Gastroesophageal sphincter (tissue), 4 donors: ENCODE data around the gene OR2M5. TPM values are rescaled to one million over a fixed set of nuclear protein-coding genes. Genes with fewer than 3 reads are reported as not detected.

Experiments used
- ATAC-seq: fragments of 150-250 bp; one replicate; pipeline ENCODE4 v1.9.1; 2016; ENCODE audit warnings: mild to moderate bottlenecking, moderate library complexity
- H3K27ac ChIP-seq, 4 donors: fragments of 200-600 bp; sonication (generic) in 3 of 4; 1 replicate in 3 of 4; 2 replicates in 1 of 4; pipeline ENCODE4 v1.5.1; 2016 to 2019
- H3K27me3 ChIP-seq: fragments of 200-600 bp; sonication (generic); one replicate; pipeline ENCODE4 v1.5.1; 2019
- H3K36me3 ChIP-seq, 2 donors: fragments of 200-600 bp; sonication (generic); one replicate each; pipeline ENCODE4 v1.5.1; 2019; ENCODE audit warnings: control low read depth in 1 of 2
- H3K4me1 ChIP-seq, 3 donors: fragments of 200-600 bp; sonication (generic); 1 replicate in 2 of 3; 2 replicates in 1 of 3; pipeline ENCODE4 v1.5.1; 2016 to 2019; ENCODE audit warnings: control low read depth in 2 of 3
- H3K4me3 ChIP-seq, 2 donors: fragments of 200-600 bp; sonication (generic); one replicate each; pipeline ENCODE4 v1.5.1; 2019; ENCODE audit warnings: mild to moderate bottlenecking in 1 of 2, moderate library complexity in 1 of 2
- H3K9me3 ChIP-seq, 3 donors: fragments of 200-600 bp; sonication (generic); one replicate each; pipeline ENCODE4 v1.5.1; 2017 to 2019; ENCODE audit warnings: control low read depth in 2 of 3
- EP300 ChIP-seq: sonication (generic); formaldehyde crosslinking; IDR thresholded peaks from one replicate; pipeline ENCODE4 v1.6.1; 2017; ENCODE audit warnings: antibody characterized with exemption, mild to moderate bottlenecking
- POLR2A ChIP-seq, 2 donors: fragments of 450-650 bp; IDR thresholded peaks; one replicate each; pipeline ENCODE4 v1.6.1; 2017; ENCODE audit warnings: antibody characterized with exemption in 2 of 2, mild to moderate bottlenecking in 2 of 2, moderate library complexity in 1 of 2
- POLR2AphosphoS5 ChIP-seq: sonication (generic); formaldehyde crosslinking; IDR thresholded peaks from one replicate; pipeline ENCODE4 v1.6.1; 2017; ENCODE audit warnings: antibody characterized with exemption
- WGBS, 2 donors: methylation state at CpG; one replicate each; pipeline ENCODE4 v1.1.5; 2018; ENCODE audit warnings: low coverage in 1 of 2; 5-methylcytosine and 5-hydroxymethylcytosine counted together
- total RNA-seq, 4 donors: library from RNA; depleted of rRNA; stranded (reverse); fragments of >200 nt; gene quantifications; one replicate each; pipeline ENCODE4 v1.1.0, GENCODE V29; 2016
- TF ChIP-seq, protein P1 (sequence below), 4 experiments: fragments of 200-600 bp in 2 of 4; fragments of 450-650 bp in 2 of 4; sonication (generic) in 1 of 4; IDR thresholded peaks; one replicate each; pipeline ENCODE4 v1.5.1; 2017 to 2019; ENCODE audit warnings: antibody characterized with exemption in 4 of 4, mild to moderate bottlenecking in 2 of 4, moderate library complexity in 2 of 4

Gene OR2M5
- total RNA-seq, result not detected

GRCh38 chr1:248144513-248145198 lies at the start of gene OR2M5:
TSS of gene OR2M5 (plus strand) at chr1:248145148. CDS start at chr1:248145148, 0 bp downstream.
- H3K27ac ChIP-seq, result no peak within 1 kb of the TSS
- peaks cover 0 to 5% (median 0%) of the 10 kb centered on the region in 3 donors for H3K9me3 ChIP-seq
- 69 to 84% methylated on average over 3 of the region's 3 CpGs for WGBS, 2 donors
- TF ChIP-seq POLR2AphosphoS5 (no peak), EP300 (no peak), POLR2A (IDR thresholded peaks at IDR 0.05) (no peak)
- TF ChIP-seq, protein P1, sequence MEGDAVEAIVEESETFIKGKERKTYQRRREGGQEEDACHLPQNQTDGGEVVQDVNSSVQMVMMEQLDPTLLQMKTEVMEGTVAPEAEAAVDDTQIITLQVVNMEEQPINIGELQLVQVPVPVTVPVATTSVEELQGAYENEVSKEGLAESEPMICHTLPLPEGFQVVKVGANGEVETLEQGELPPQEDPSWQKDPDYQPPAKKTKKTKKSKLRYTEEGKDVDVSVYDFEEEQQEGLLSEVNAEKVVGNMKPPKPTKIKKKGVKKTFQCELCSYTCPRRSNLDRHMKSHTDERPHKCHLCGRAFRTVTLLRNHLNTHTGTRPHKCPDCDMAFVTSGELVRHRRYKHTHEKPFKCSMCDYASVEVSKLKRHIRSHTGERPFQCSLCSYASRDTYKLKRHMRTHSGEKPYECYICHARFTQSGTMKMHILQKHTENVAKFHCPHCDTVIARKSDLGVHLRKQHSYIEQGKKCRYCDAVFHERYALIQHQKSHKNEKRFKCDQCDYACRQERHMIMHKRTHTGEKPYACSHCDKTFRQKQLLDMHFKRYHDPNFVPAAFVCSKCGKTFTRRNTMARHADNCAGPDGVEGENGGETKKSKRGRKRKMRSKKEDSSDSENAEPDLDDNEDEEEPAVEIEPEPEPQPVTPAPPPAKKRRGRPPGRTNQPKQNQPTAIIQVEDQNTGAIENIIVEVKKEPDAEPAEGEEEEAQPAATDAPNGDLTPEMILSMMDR (IDR thresholded peaks at IDR 0.05), result no peak
- H3K36me3 ChIP-seq, result no peaks in the 10 kb centered on the region
- H3K4me3 ChIP-seq, result no peak within 1 kb of the TSS
- no peaks in the 10 kb centered on the region for H3K4me1 ChIP-seq
- no peak for ATAC-seq
- no peaks in the 10 kb centered on the region for H3K27me3 ChIP-seq

DNA sequence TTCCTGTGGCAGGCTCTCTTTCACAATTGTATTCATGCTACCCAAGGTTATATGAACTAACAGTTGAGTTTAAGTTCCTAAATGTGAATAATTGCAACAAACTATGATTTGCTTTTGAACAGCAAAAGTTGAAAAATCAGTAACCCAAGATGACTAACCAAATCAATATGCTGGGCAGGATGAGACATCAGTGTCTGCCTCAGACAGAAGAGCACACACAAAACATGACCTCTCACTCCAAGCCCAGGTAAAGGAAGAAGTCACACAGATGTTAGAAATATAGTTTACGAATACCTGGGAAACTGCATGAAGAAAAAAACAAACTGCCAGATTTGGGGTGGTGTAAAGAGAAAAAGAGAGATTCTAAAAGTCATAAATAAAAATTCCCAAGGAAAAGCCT lies 46.4 kb upstream of the OR2M5 start:
- ATAC-seq, result no peak
- Histone ChIP-seq H3K36me3 (no peaks in the 10 kb centered on the region), H3K9me3 (no peaks in the 10 kb centered on the region), H3K27me3 (no peaks in the 10 kb centered on the region), H3K27ac (no peak overlapping the region), H3K4me1 (no peaks in the 10 kb centered on the region), H3K4me3 (no peak overlapping the region)
- 53 to 83% methylated on average over 1 of the region's 1 CpG for WGBS, 2 donors
- TF ChIP-seq EP300, result no peak
- TF ChIP-seq POLR2A (IDR thresholded peaks at IDR 0.05), result no peak
- no peak for TF ChIP-seq POLR2AphosphoS5
- TF ChIP-seq, protein P1 (IDR thresholded peaks at IDR 0.05), result no peak

- no peak overlapping the region for H3K4me3 ChIP-seq
- TF ChIP-seq POLR2AphosphoS5, result no peak
- TF ChIP-seq, protein P1 (IDR thresholded peaks at IDR 0.05), result no peak
- TF ChIP-seq POLR2A (IDR thresholded peaks at IDR 0.05), result no peak
- no peak for TF ChIP-seq EP300
- ATAC-seq, result no peak
- H3K27me3 ChIP-seq, result no peaks in the 10 kb centered on the region
- no peaks in the 10 kb centered on the region for H3K4me1 ChIP-seq
- no peaks in the 10 kb centered on the region for H3K36me3 ChIP-seq
- peaks cover 0 to 13% (median 0%) of the 10 kb centered on the region in 3 donors for H3K9me3 ChIP-seq
- H3K27ac ChIP-seq, result no peak overlapping the region
Observed at GRCh38 chr1:248102847-248103246, 42.1 kb upstream of the OR2M5 start.

GRCh38 chr1:248111157-248111556 lies 33.8 kb upstream of the OR2M5 start:
- Histone ChIP-seq H3K4me3 (no peak overlapping the region), H3K36me3 (no peaks in the 10 kb centered on the region), H3K4me1 (no peaks in the 10 kb centered on the region), H3K9me3 (peaks cover 0 to 24% (median 0%) of the 10 kb centered on the region in 3 donors), H3K27ac (no peak overlapping the region), H3K27me3 (no peaks in the 10 kb centered on the region)
- WGBS, 2 donors, result 60 to 65% methylated on average over 1 to 4 of the region's 5 CpGs
- ATAC-seq, result no peak
- no peak for TF ChIP-seq POLR2A (IDR thresholded peaks at IDR 0.05)
- TF ChIP-seq EP300, result no peak
- TF ChIP-seq, protein P1 (IDR thresholded peaks at IDR 0.05), result no peak
- no peak for TF ChIP-seq POLR2AphosphoS5

- Histone ChIP-seq H3K36me3 (no peaks in the 10 kb centered on the region), H3K27ac (no peak overlapping the region), H3K4me1 (no peaks in the 10 kb centered on the region), H3K27me3 (no peaks in the 10 kb centered on the region), H3K9me3 (peaks cover 0 to 20% (median 0%) of the 10 kb centered on the region in 3 donors), H3K4me3 (no peak overlapping the region)
- TF ChIP-seq POLR2AphosphoS5 (no peak), EP300 (no peak), POLR2A (IDR thresholded peaks at IDR 0.05) (no peak)
- TF ChIP-seq, protein P1 (IDR thresholded peaks at IDR 0.05), result no peak
- 70 to 72% methylated on average over 7 of the region's 7 CpGs for WGBS, 2 donors
- ATAC-seq, result no peak
Observed at GRCh38 chr1:248114890-248115289, 30.1 kb upstream of the OR2M5 start.
